Measurements from ENCODE around the gene SPON1. TPM values are rescaled to one million over a fixed set of nuclear protein-coding genes. Genes with fewer than 3 reads are reported as not detected.

Gene SPON1
- total and polyA plus RNA-seq, 2 of the 8 experiments (the other 6 are each of a cell fraction or from before 2014, with no cell fraction given): 1.5 to 5.4 TPM

GRCh38 chr11:14073849-14074476 lies 111.4 kb downstream of the SPON1 start:
- FAIRE-seq: peak; percentile 7
- H3K4me1 ChIP-seq (replicated peaks in 1 of 4; ENCODE audit: control insufficient read depth in 3 of 4, insufficient read depth in 4 of 4, low read length in 3 of 4): peaks cover 0 to 15% (median 6%) of the 10 kb centered on the region in 4 experiments; a peak in 3 of 7 replicates
- H3K4ac ChIP-seq (replicated peaks; ENCODE audit: insufficient read length, low read depth, low read length): no peak overlapping the region
- no peaks in the 10 kb centered on the region for H4K20me1 ChIP-seq (replicated peaks in 1 of 2; ENCODE audit: control insufficient read depth in 1 of 2, insufficient read depth in 2 of 2, low read length in 2 of 2)
- CTCF ChIA-PET (ENCODE audit: partially characterized antibody): interaction anchor here (1.9 kb wide), 2 partner anchors 111 to 159 kb away, joined by 4 to 6 read pairs; partner anchors contain the start of gene SPON1
- no peak overlapping the region for H2BK5ac ChIP-seq (ENCODE audit: low read depth, low read length)
- H4K91ac ChIP-seq (replicated peaks; ENCODE audit: insufficient read length, low read length): no peak overlapping the region
- no peaks in the 10 kb centered on the region for H3K79me2 ChIP-seq (ENCODE audit: control insufficient read depth in 1 of 2, insufficient read depth in 2 of 2, low read length in 2 of 2)
- peak overlapping the region in 1 of 2 experiments; percentile 35; a peak in 2 of 4 replicates for H3K4me2 ChIP-seq (ENCODE audit: insufficient read depth in 1 of 2, low read depth in 2 of 2, low read length in 2 of 2)
- no peak overlapping the region for H2BK15ac ChIP-seq (ENCODE audit: low read length)
- TF ChIP-seq MAX (IDR thresholded peaks at IDR 0.05) (peak; percentile 84), E2F6 (IDR thresholded peaks at IDR 0.05) (peak; percentile 51; the same call in 1 of the 2 replicates), USF2 (IDR thresholded peaks at IDR 0.05; ENCODE audit: low read length) (peak; percentile 81), SRF (IDR thresholded peaks at IDR 0.05; ENCODE audit: low read depth, low read length) (no peak), SP1 (IDR thresholded peaks at IDR 0.05; ENCODE audit: low read depth, low read length) (no peak), TEAD4 (IDR thresholded peaks at IDR 0.05; ENCODE audit: low read depth, low read length) (peak; percentile 52; the same call in 1 of the 2 replicates), HDAC2 (IDR thresholded peaks at IDR 0.05; ENCODE audit: borderline replicate concordance in 1 of 2, low read depth in 2 of 2, low read length in 2 of 2) (peak in 1 of 2 experiments; percentile 89; a peak in 1 of 4 replicates), ATF3 (IDR thresholded peaks at IDR 0.05; ENCODE audit: insufficient read depth, low read depth, low read length) (0 out of 2 replicates have a peak, but pooled peaks have one; percentile 5)
- H2AK5ac ChIP-seq (ENCODE audit: low read depth, low read length): no peak overlapping the region
- no peak overlapping the region for H4K8ac ChIP-seq (ENCODE audit: extremely low read depth, insufficient read depth, low read length)
- 64% methylated on average over 1 of the region's 1 CpG; no CpG with 5 or more reads in 1 of the 2 experiments for WGBS, 2 experiments (ENCODE audit: extremely low coverage in 1 of 2, insufficient coverage in 1 of 2, insufficient read length in 1 of 2, insufficient replicate concordance in 2 of 2, low coverage in 1 of 2, low lambda C conversion rate in 2 of 2, missing lambda C conversion rate in 1 of 2)
- H2AFZ ChIP-seq (ENCODE audit: low read length): peak overlapping the region; percentile 60
- no peak overlapping the region for H3K27ac ChIP-seq (ENCODE audit: low read depth, low read length)
- no peak overlapping the region; a peak in 1 of 8 replicates for H3K4me3 ChIP-seq (ENCODE audit: extremely low read depth in 1 of 4, insufficient read depth in 2 of 4, low read depth in 3 of 4, low read length in 4 of 4)
- POLR2A ChIA-PET (ENCODE audit: partially characterized antibody): no interaction called here
- H3K56ac ChIP-seq (replicated peaks; ENCODE audit: insufficient read length, low read depth, low read length): no peak overlapping the region
- no peak overlapping the region for H3K9ac ChIP-seq (replicated peaks in 1 of 4; ENCODE audit: extremely low read depth in 1 of 4, low read depth in 3 of 4, low read length in 3 of 4)
- H3K36me3 ChIP-seq (ENCODE audit: control insufficient read depth in 2 of 4, insufficient read depth in 4 of 4, low read length in 3 of 4): no peaks in the 10 kb centered on the region
- DNase-seq (ENCODE audit: low read depth in 1 of 2, low spot score in 2 of 2): no peak
- no peak overlapping the region; the same call in 1 of the 2 replicates for H2BK20ac ChIP-seq (ENCODE audit: low read length)
- H3K18ac ChIP-seq (ENCODE audit: extremely low read depth, low read length): 0 out of 2 replicates have a peak overlapping the region, but pooled peaks have one; percentile 9
- H2BK120ac ChIP-seq (replicated peaks; ENCODE audit: low read depth, low read length): no peak overlapping the region
- no peaks in the 10 kb centered on the region for H3K79me1 ChIP-seq (ENCODE audit: low read depth, low read length)
- no peak overlapping the region for H3K14ac ChIP-seq (ENCODE audit: insufficient read length)
- no peak overlapping the region for H2BK12ac ChIP-seq (ENCODE audit: low read depth, low read length)
- no peaks in the 10 kb centered on the region for H3K9me3 ChIP-seq (ENCODE audit: insufficient read depth in 2 of 2, low read depth in 1 of 2, low read length in 1 of 2)
- no peak overlapping the region for H3K23ac ChIP-seq (ENCODE audit: insufficient read length)
- H4K5ac ChIP-seq (ENCODE audit: insufficient read length, low read depth, low read length): peak overlapping the region; percentile 65
- H3K23me2 ChIP-seq (ENCODE audit: low read depth, low read length): no peaks in the 10 kb centered on the region
- no peaks in the 10 kb centered on the region for H3K27me3 ChIP-seq (replicated peaks in 1 of 4; ENCODE audit: control insufficient read depth in 3 of 4, extremely low read depth in 1 of 4, insufficient read depth in 3 of 4, low read length in 3 of 4)
